Neural progenitor cell (in vitro differentiated cells): ENCODE data around the gene IFT122.

Experiments
- CTCF ChIP-seq: fragments of 200-600 bp; sonication (generic); IDR thresholded peaks from 2 replicates; pipeline ENCODE4 v1.5.1; 2017; ENCODE audit warnings: antibody characterized with exemption, mild to moderate bottlenecking
- EZH2phosphoT487 ChIP-seq: fragments of 200-600 bp; sonication (generic); IDR thresholded peaks from 2 replicates; pipeline ENCODE4 v1.6.1; 2017; ENCODE audit warnings: antibody characterized with exemption

- TF ChIP-seq CTCF = no peak
- no peak for TF ChIP-seq EZH2phosphoT487
Observed at GRCh38 chr3:129548104-129548965, 108.3 kb downstream of the IFT122 start.
